Activated CD4-positive, alpha-beta T cell treated with anti-CD3 and anti-CD28 coated beads for 36 hours (primary cell): ENCODE measurements around the gene CADM2. TPM values are rescaled to one million over a fixed set of nuclear protein-coding genes. Genes with fewer than 3 reads are reported as not detected.

Experiments used
- ATAC-seq: fragments of 200-7000 bp; cut with Tn5 transposase; one replicate; pipeline ENCODE4 v1.10.0; 2021; ENCODE audit warnings: mild to moderate bottlenecking, moderate library complexity
- CTCF ChIA-PET: fragments of 350-600 bp; sonication (Branson Sonifier 250); formaldehyde crosslinking; loops from one replicate; lab custom pipeline; 2021; ENCODE audit warnings: antibody characterized with exemption; lab: Charles Lee
- POLR2A ChIA-PET: fragments of 350-600 bp; sonication (Branson Sonifier 250); formaldehyde crosslinking; loops from one replicate; lab custom pipeline; 2021; ENCODE audit warnings: antibody characterized with exemption, inconsistent platforms; lab: Charles Lee
- DNase-seq: peaks from one replicate; pipeline ENCODE4 v3.0.0-alpha.2; 2020
- H3K27ac Mint-ChIP-seq: one replicate; pipeline ENCODE4 v1.8.0; 2021; ENCODE audit warnings: mixed read lengths
- H3K27me3 Mint-ChIP-seq: one replicate; pipeline ENCODE4 v1.8.0; 2021; ENCODE audit warnings: mixed read lengths
- H3K36me3 Mint-ChIP-seq: one replicate; pipeline ENCODE4 v1.8.0; 2021; ENCODE audit warnings: low read depth, mixed read lengths
- H3K4me1 Mint-ChIP-seq: one replicate; pipeline ENCODE4 v1.8.0; 2021; ENCODE audit warnings: mixed read lengths
- H3K4me3 Mint-ChIP-seq: one replicate; pipeline ENCODE4 v1.8.0; 2021; ENCODE audit warnings: mild to moderate bottlenecking, moderate library complexity, mixed read lengths
- H3K9me3 Mint-ChIP-seq: one replicate; pipeline ENCODE4 v1.8.0; 2021; ENCODE audit warnings: low read depth, mixed read lengths
- intact Hi-C, 2 experiments: fragments of 100-400 bp; cut with DNase I in 1 of 2; cut with micrococcal nuclease in 1 of 2; formaldehyde crosslinking; loops; one replicate each; pipeline versions ENCODE4 v1.14.2 to v1.15.1; 2022 to 2024; cut with DNase I, micrococcal nuclease
- total RNA-seq, 2 experiments: library from RNA; stranded (reverse); gene quantifications; one replicate each; pipeline ENCODE4 v1.2.3, GENCODE V29; 2021

CADM2 gene
- total RNA-seq, 2 experiments from 2014 or later, result 0.05 to 0.14 TPM

DNA sequence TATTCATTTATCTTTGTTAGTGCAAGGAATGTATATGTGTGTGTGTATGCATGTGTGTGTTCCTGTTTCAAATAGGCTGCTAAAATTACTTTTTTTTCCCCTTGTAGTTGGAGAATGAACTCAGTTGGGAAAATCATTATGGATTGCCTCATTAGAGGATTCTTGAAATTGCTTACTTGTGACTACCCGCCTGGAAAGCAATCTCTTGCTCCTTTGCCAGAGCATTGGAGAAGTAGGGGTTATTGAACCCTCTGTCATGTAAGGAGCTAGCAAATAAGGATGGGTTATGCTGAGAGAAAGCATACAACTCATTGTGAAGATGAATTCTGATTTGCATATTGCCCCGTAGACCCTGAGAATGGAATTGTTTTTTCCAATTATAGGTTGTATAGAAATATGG is 474.5 kb downstream of the CADM2 start:
- H3K27me3 Mint-ChIP-seq, result no peaks in the 10 kb centered on the region
- H3K4me3 Mint-ChIP-seq, result no peak overlapping the region
- intact Hi-C loops, result no loop called here
- no peaks in the 10 kb centered on the region for H3K36me3 Mint-ChIP-seq
- ChIA-PET CTCF (no interaction called here), POLR2A (no interaction called here)
- no peaks in the 10 kb centered on the region for H3K4me1 Mint-ChIP-seq
- DNase-seq, result no peak
- H3K27ac Mint-ChIP-seq, result no peak overlapping the region
- peaks cover 9% of the 10 kb centered on the region for H3K9me3 Mint-ChIP-seq
- no peak for ATAC-seq

DNA sequence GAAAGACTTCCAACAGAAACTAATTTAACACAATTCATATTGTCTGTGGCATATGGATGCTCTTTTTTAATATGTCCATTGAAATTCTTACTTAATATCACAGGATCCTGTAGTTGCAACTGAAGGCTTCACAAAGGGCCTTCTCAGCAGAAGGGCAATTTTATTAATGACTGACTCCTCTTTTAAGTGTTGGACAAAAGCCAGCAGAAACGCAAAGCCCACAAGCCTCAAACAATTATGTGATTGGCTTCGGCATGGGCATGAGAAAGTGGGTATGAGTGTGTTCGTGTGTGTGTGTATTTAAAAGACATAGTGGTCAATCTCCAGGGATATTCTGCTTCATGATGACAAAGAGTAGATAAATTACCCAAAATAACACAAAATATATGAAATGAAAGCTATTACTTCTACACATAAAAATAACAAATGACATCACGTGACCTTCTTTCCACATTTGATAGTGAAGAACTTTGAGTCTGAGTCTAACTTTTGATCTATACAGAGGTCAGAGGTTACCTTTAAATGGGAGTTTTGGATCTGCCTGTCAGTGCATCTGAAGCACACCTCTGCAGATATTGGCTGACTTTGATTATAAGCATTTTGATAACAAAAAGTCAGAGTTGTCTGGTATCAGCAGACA is 496.9 kb downstream of the CADM2 start:
- Mint-ChIP-seq H3K4me1 (no peaks in the 10 kb centered on the region), H3K9me3 (no peaks in the 10 kb centered on the region), H3K27ac (no peak overlapping the region), H3K36me3 (no peaks in the 10 kb centered on the region), H3K27me3 (no peaks in the 10 kb centered on the region), H3K4me3 (no peak overlapping the region)
- intact Hi-C loops, result no loop called here
- ATAC-seq (no peak), DNase-seq (no peak)
- POLR2A ChIA-PET, result no interaction called here
- CTCF ChIA-PET, result no interaction called here

DNA sequence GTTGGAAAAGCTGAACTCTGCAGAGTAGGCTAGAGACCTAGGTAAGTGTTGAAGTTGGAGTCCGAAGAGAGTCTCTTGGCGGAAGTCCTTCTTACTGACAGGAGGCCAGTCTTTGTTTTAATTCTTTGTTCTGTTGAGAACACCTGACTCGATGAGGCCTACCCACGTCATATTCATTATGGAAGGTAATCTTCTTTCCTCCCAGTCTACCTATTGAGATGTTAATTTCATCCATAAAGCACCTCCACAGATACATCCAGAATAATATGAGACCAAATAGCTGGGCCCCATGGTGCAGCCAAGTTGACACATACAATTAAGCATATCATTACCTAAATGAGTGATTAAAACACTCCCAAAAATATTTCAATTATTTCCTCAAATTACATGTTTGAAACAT is 515.5 kb downstream of the CADM2 start:
- no peak overlapping the region for H3K4me3 Mint-ChIP-seq
- ChIA-PET CTCF (no interaction called here), POLR2A (no interaction called here)
- H3K36me3 Mint-ChIP-seq, result no peaks in the 10 kb centered on the region
- intact Hi-C loops, result no loop called here
- H3K27me3 Mint-ChIP-seq, result no peaks in the 10 kb centered on the region
- H3K9me3 Mint-ChIP-seq, result peaks cover 2% of the 10 kb centered on the region
- DNase-seq (no peak), ATAC-seq (no peak)
- H3K4me1 Mint-ChIP-seq, result no peaks in the 10 kb centered on the region
- H3K27ac Mint-ChIP-seq, result no peak overlapping the region

DNA sequence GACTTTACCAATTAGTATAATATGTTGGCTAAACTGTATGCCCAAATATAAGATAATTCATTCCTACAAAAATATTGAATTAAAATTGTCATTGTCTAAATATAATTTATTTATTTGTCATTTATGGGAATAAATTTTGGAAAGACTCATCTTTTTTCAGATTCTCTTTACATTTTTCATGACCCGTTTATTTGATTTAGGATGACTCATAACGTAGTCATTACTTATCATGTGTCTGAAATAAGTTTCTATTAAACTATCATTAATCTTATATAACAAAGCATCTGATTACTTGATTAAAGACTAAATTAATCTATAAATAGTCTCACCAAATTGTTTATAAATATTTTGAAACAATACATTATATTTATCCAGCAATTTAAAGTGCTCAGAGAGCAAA is 516.6 kb downstream of the CADM2 start:
- intact Hi-C loops, result no loop called here
- no peaks in the 10 kb centered on the region for H3K27me3 Mint-ChIP-seq
- ChIA-PET POLR2A (no interaction called here), CTCF (no interaction called here)
- ATAC-seq (no peak), DNase-seq (no peak)
- H3K36me3 Mint-ChIP-seq, result no peaks in the 10 kb centered on the region
- no peak overlapping the region for H3K27ac Mint-ChIP-seq
- peaks cover 2% of the 10 kb centered on the region for H3K9me3 Mint-ChIP-seq
- no peak overlapping the region for H3K4me3 Mint-ChIP-seq
- no peaks in the 10 kb centered on the region for H3K4me1 Mint-ChIP-seq

DNA sequence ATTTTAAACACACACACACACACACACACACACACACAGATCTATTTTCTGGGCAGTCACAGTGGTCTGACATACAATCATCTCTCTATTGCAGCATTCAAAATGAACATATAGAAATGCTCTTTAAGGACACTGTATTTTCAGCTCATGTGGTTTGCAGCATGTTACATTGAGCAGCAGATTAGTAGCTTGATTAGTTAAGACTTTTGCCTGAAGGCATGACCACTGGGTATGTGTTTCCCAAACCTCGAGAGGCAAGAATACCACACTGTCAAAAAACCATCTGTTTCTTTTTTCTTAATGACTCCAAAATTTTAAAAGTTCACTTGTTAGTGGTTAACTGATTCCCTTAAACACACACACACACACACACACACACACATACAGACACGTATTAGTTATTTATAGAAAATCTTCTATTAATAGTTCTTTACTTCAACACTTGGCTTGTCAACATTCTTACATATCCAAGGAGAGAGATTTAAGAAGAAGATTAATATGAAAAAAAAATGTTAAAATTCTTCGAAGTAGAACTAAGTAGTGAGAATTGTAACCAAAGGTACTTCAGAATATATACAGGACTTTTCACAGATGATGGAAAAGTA is 518.2 kb downstream of the CADM2 start:
- DNase-seq (no peak), ATAC-seq (no peak)
- Mint-ChIP-seq H3K36me3 (no peaks in the 10 kb centered on the region), H3K4me3 (no peak overlapping the region), H3K4me1 (no peaks in the 10 kb centered on the region), H3K27ac (no peak overlapping the region), H3K27me3 (no peaks in the 10 kb centered on the region), H3K9me3 (peaks cover 4% of the 10 kb centered on the region)
- ChIA-PET POLR2A (no interaction called here), CTCF (no interaction called here)
- intact Hi-C loops, result no loop called here

DNA sequence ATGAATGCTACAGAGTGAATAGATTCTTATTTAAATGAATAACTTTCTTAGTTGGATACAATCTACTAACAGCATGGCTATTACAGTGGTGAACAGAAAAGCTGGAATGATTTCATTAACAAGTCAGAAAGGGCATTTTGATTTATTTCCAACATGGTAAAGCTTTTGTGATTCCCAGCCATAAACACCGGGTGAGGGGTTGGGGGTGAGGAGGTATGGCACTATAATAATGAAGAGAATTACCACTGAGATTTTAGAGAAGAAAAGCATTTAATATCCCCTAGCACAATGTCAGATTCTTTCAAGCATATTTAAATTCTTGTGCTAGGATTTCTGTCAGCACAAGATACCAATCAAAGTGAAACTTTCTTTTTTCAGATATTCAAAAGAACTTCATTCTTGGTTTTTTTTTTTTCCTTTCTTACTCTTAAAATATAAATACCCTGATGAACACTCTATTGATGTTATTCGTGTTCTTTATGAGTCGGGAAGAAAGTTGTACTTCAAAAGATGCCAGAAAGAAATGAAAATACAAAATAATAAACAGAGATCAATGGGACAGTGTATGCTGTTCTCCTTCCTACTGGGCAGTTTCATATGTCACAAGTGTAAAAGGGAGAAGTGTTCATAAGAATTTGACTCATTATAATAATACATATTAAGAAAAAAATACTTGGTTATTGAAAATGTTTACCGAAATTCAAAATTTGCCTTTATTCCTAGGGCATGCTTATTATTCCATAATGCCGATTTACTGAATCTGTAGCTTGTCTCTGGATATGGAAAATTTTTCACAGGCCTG is 522.8 kb downstream of the CADM2 start:
- ATAC-seq (no peak), DNase-seq (no peak)
- POLR2A ChIA-PET, result no interaction called here
- Mint-ChIP-seq H3K36me3 (no peaks in the 10 kb centered on the region), H3K4me3 (no peak overlapping the region), H3K9me3 (peaks cover 4% of the 10 kb centered on the region), H3K4me1 (no peaks in the 10 kb centered on the region), H3K27ac (no peak overlapping the region), H3K27me3 (no peaks in the 10 kb centered on the region)
- CTCF ChIA-PET, result no interaction called here
- intact Hi-C loops, result no loop called here

DNA sequence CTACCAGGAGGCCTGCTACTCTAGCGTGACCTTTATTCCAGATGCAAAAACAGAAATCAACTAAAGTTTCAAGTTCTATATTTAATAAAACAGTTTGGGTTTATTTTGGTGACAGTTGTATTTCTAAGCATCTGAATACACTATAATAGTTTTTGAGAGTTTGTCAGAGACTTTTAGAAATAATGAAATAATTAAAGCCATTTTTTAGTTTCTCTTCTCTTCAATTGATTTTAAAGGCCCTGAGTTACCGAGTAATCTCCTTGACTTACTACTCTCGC is 523.4 kb downstream of the CADM2 start:
- ChIA-PET CTCF (no interaction called here), POLR2A (no interaction called here)
- no peak for ATAC-seq
- Mint-ChIP-seq H3K36me3 (no peaks in the 10 kb centered on the region), H3K4me3 (no peak overlapping the region), H3K27ac (no peak overlapping the region), H3K27me3 (no peaks in the 10 kb centered on the region), H3K9me3 (peaks cover 4% of the 10 kb centered on the region), H3K4me1 (no peaks in the 10 kb centered on the region)
- intact Hi-C loops, result no loop called here
- DNase-seq, result no peak

DNA sequence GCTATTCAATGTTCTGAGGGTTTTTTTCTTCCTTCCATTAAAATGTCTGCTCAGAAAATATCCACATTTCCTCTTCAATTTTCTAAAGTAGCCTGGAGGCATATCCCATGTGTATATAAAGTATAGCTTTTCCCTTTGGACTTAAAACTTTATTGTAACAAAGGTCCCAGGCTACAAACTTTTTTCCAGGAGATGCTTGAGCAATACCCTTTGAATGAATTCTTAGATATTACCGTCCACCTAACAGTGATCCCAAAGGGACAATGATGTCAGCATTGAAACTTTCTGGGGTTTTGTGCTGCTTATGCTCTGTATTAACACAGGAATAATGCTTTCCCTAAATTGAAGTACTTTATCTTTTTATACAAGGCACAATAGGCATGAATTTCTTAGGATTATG is 525.2 kb downstream of the CADM2 start:
- peaks cover 4% of the 10 kb centered on the region for H3K9me3 Mint-ChIP-seq
- POLR2A ChIA-PET, result no interaction called here
- CTCF ChIA-PET, result no interaction called here
- no peaks in the 10 kb centered on the region for H3K36me3 Mint-ChIP-seq
- H3K27me3 Mint-ChIP-seq, result no peaks in the 10 kb centered on the region
- no peak overlapping the region for H3K4me3 Mint-ChIP-seq
- intact Hi-C loops, result no loop called here
- H3K27ac Mint-ChIP-seq, result no peak overlapping the region
- no peaks in the 10 kb centered on the region for H3K4me1 Mint-ChIP-seq
- ATAC-seq (no peak), DNase-seq (no peak)

DNA sequence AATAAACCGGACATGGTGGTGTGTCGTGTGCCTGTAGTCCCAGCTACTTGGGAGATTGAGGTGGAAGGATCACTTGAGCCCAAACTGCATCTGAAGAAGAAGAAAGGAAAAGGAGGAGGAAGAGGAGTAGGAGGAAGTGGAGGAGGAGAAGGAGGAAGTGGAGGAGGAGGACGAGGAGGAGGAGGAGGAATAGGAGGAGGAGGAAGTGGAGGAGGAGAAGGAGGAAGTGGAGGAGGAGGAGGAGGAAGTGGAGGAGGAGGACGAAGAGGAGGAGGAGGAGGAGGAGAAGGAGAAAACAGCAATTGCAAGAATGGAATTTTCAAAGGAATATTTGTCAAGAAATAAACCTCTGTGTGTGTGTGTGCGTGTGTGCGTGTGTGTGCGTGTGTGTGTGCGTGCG is 528.6 kb downstream of the CADM2 start:
- H3K4me3 Mint-ChIP-seq, result no peak overlapping the region
- ATAC-seq (no peak), DNase-seq (no peak)
- CTCF ChIA-PET, result interaction anchor here (0.7 kb wide), 1 partner anchor 23 kb away, joined by 3 read pairs; no protein-coding TSS in a partner anchor
- H3K27ac Mint-ChIP-seq, result no peak overlapping the region
- H3K4me1 Mint-ChIP-seq, result no peaks in the 10 kb centered on the region
- H3K9me3 Mint-ChIP-seq, result no peaks in the 10 kb centered on the region
- no peaks in the 10 kb centered on the region for H3K27me3 Mint-ChIP-seq
- intact Hi-C loops, result no loop called here
- POLR2A ChIA-PET, result no interaction called here
- no peaks in the 10 kb centered on the region for H3K36me3 Mint-ChIP-seq

DNA sequence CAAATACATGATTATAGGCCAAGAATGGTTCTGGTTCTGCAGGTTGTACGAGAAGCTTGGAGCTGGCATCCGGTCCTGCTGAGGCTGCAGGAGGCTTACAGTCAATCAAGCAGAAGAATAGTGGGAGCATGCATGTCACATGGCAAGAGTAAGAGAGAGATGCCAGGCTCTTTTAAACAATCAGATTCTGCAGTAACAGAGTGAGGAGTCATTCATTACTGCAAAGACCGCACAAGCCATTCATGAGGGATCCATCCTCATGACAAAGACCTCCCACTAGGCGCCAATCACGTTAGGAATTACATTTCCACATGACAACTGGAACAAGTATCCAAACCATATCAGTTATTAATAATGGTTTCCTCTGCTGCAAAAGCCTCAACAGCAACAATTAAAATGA is 536.8 kb downstream of the CADM2 start:
- no peak for ATAC-seq
- no peak for DNase-seq
- intact Hi-C loops, result no loop called here
- H3K9me3 Mint-ChIP-seq, result peaks cover 3% of the 10 kb centered on the region
- no peak overlapping the region for H3K4me3 Mint-ChIP-seq
- H3K27me3 Mint-ChIP-seq, result no peaks in the 10 kb centered on the region
- H3K36me3 Mint-ChIP-seq, result no peaks in the 10 kb centered on the region
- ChIA-PET CTCF (no interaction called here), POLR2A (no interaction called here)
- no peak overlapping the region for H3K27ac Mint-ChIP-seq
- no peaks in the 10 kb centered on the region for H3K4me1 Mint-ChIP-seq

DNA sequence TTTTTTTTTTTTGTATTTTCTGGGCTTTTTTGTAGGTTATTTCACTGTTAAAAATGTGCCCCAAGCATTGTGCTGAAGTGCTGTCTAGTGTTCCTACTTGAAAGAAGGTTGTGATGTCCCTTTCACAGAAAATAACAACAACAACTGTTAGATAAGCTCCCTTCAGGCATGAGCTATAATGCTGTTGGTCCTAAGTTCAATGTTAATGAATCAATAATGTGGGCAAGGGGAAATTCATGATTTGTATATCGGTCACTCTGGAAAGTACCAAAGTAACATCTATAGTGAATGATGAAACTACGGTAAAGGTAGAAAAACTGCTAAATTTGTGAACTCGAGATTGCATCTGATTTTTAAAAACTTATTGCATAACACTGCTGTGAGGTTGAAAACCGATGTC is 539.4 kb downstream of the CADM2 start:
- H3K36me3 Mint-ChIP-seq, result no peaks in the 10 kb centered on the region
- ATAC-seq (no peak), DNase-seq (no peak)
- ChIA-PET POLR2A (no interaction called here), CTCF (no interaction called here)
- no peaks in the 10 kb centered on the region for H3K27me3 Mint-ChIP-seq
- intact Hi-C loops, result no loop called here
- no peak overlapping the region for H3K27ac Mint-ChIP-seq
- H3K4me1 Mint-ChIP-seq, result no peaks in the 10 kb centered on the region
- H3K4me3 Mint-ChIP-seq, result no peak overlapping the region
- H3K9me3 Mint-ChIP-seq, result peaks cover 3% of the 10 kb centered on the region

DNA sequence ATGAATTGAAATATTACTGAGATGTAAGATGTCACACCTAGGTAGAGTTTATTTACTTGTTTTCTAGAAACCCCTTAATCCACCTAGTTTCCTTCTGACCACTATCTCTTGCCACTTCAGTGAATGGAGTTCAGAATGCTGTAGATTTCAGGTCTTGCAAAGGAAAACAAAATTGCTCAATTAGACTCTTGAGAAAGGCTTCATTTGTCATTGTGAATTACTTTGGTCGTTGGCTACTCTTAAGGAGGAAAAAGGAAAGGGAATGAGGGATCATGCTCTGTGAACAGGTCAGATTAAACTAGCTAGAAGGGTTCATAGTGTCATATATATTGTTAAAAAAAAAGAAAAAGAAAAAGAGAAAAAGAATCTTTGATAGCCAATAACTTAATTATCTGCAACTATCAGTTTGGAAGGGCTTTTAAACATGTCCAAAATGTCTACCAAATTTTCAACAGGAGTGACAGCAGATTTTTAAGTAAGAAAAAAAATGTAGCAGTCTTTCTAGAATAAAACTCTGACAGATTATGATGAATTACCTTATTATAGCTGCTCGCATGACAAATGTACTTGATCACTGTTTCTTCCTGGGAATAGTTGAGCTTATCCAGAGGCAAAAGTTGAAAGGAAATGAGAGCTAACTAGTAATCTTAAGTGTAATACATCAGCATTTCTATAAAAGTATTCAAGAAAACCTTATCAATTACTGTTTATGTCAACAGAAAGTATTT is 543.5 kb downstream of the CADM2 start:
- no peaks in the 10 kb centered on the region for H3K27me3 Mint-ChIP-seq
- H3K36me3 Mint-ChIP-seq, result no peaks in the 10 kb centered on the region
- no peaks in the 10 kb centered on the region for H3K9me3 Mint-ChIP-seq
- ChIA-PET CTCF (no interaction called here), POLR2A (no interaction called here)
- DNase-seq, result no peak
- no peaks in the 10 kb centered on the region for H3K4me1 Mint-ChIP-seq
- intact Hi-C loops, result no loop called here
- no peak overlapping the region for H3K27ac Mint-ChIP-seq
- no peak overlapping the region for H3K4me3 Mint-ChIP-seq
- no peak for ATAC-seq
